ENCODE data around the gene MS4A10. TPM values are rescaled to one million over a fixed set of nuclear protein-coding genes. Genes with fewer than 3 reads are reported as not detected.
A peak's percentile ranks its signal among the peaks of the same experiment; 100 is the strongest.

The MS4A10 gene
- total and polyA plus RNA-seq, 10 of the 15 experiments (the other 5 are each of a cell fraction or from before 2014, with no cell fraction given): not detected

DNA sequence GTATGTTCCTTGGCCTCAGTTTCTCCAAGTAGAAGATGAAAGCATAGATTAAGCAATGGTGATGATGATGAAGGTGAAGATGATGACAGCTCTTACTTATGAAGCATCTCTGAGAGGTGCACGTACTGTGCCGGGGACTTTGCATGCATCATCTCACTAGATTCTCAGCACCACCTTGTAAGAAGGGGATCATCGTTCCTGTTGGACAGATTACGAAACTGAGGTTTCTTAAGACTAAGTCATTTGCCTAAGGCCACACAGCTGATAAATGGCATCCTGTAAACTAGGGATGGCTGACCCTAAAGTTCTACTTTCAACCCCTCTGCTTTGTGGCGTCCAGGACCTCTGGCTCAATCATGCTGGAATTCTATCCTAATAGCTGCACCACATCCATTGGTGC is 19.8 kb upstream of the MS4A10 start (continued):
- TF ChIP-seq NFYB (IDR thresholded peaks at IDR 0.05; ENCODE audit: insufficient read depth, low read depth, low read length) (no peak), MEF2B (IDR thresholded peaks at IDR 0.05; ENCODE audit: partially characterized antibody, poor library complexity, severe bottlenecking) (no peak), ZNF24 (IDR thresholded peaks at IDR 0.05) (no peak), RBBP5 (conservative IDR thresholded peaks at IDR 0.05) (no peak), NR2C2 (IDR thresholded peaks at IDR 0.05; ENCODE audit: borderline replicate concordance, control insufficient read depth, insufficient read length, low read depth) (no peak), TBL1XR1 (IDR thresholded peaks at IDR 0.05; ENCODE audit: low read depth, low read length) (no peak; the same call in 1 of the 2 replicates), TCF3 (IDR thresholded peaks at IDR 0.05; ENCODE audit: borderline replicate concordance, insufficient read depth, low read depth, low read length) (no peak), ZBED1 (IDR thresholded peaks at IDR 0.05; ENCODE audit: borderline replicate concordance) (no peak), STAT1 (conservative IDR thresholded peaks at IDR 0.05) (no peak), GATAD2B (conservative IDR thresholded peaks at IDR 0.05; ENCODE audit: low read depth) (0 out of 2 replicates have a peak, but pooled peaks have one; percentile 15), BHLHE40 (IDR thresholded peaks at IDR 0.05; ENCODE audit: borderline replicate concordance in 1 of 2, low read depth in 2 of 2, low read length in 1 of 2) (no peak), KAT2A (conservative IDR thresholded peaks at IDR 0.05; ENCODE audit: control insufficient read depth, low read depth, low read length) (no peak), CREM (IDR thresholded peaks at IDR 0.05; ENCODE audit: low read depth) (peak; percentile 25; the same call in 1 of the 2 replicates), CHD4 (IDR thresholded peaks at IDR 0.05) (no peak)
- TF ChIP-seq, protein P1, sequence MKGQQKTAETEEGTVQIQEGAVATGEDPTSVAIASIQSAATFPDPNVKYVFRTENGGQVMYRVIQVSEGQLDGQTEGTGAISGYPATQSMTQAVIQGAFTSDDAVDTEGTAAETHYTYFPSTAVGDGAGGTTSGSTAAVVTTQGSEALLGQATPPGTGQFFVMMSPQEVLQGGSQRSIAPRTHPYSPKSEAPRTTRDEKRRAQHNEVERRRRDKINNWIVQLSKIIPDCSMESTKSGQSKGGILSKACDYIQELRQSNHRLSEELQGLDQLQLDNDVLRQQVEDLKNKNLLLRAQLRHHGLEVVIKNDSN (IDR thresholded peaks at IDR 0.05; ENCODE audit: borderline replicate concordance, extremely low read length, insufficient read depth, low read depth, low read length): no peak
- TF ChIP-seq, protein P2, sequence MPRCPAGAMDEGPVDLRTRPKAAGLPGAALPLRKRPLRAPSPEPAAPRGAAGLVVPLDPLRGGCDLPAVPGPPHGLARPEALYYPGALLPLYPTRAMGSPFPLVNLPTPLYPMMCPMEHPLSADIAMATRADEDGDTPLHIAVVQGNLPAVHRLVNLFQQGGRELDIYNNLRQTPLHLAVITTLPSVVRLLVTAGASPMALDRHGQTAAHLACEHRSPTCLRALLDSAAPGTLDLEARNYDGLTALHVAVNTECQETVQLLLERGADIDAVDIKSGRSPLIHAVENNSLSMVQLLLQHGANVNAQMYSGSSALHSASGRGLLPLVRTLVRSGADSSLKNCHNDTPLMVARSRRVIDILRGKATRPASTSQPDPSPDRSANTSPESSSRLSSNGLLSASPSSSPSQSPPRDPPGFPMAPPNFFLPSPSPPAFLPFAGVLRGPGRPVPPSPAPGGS (IDR thresholded peaks at IDR 0.05; ENCODE audit: borderline replicate concordance, insufficient read depth, low read depth, low read length, poor library complexity, severe bottlenecking): no peak
- TF ChIP-seq, protein P3, sequence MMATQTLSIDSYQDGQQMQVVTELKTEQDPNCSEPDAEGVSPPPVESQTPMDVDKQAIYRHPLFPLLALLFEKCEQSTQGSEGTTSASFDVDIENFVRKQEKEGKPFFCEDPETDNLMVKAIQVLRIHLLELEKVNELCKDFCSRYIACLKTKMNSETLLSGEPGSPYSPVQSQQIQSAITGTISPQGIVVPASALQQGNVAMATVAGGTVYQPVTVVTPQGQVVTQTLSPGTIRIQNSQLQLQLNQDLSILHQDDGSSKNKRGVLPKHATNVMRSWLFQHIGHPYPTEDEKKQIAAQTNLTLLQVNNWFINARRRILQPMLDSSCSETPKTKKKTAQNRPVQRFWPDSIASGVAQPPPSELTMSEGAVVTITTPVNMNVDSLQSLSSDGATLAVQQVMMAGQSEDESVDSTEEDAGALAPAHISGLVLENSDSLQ (IDR thresholded peaks at IDR 0.05): no peak
- TF ChIP-seq, protein P4, sequence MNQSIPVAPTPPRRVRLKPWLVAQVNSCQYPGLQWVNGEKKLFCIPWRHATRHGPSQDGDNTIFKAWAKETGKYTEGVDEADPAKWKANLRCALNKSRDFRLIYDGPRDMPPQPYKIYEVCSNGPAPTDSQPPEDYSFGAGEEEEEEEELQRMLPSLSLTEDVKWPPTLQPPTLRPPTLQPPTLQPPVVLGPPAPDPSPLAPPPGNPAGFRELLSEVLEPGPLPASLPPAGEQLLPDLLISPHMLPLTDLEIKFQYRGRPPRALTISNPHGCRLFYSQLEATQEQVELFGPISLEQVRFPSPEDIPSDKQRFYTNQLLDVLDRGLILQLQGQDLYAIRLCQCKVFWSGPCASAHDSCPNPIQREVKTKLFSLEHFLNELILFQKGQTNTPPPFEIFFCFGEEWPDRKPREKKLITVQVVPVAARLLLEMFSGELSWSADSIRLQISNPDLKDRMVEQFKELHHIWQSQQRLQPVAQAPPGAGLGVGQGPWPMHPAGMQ (IDR thresholded peaks at IDR 0.05; ENCODE audit: borderline replicate concordance): no peak
- TF ChIP-seq, protein P5, sequence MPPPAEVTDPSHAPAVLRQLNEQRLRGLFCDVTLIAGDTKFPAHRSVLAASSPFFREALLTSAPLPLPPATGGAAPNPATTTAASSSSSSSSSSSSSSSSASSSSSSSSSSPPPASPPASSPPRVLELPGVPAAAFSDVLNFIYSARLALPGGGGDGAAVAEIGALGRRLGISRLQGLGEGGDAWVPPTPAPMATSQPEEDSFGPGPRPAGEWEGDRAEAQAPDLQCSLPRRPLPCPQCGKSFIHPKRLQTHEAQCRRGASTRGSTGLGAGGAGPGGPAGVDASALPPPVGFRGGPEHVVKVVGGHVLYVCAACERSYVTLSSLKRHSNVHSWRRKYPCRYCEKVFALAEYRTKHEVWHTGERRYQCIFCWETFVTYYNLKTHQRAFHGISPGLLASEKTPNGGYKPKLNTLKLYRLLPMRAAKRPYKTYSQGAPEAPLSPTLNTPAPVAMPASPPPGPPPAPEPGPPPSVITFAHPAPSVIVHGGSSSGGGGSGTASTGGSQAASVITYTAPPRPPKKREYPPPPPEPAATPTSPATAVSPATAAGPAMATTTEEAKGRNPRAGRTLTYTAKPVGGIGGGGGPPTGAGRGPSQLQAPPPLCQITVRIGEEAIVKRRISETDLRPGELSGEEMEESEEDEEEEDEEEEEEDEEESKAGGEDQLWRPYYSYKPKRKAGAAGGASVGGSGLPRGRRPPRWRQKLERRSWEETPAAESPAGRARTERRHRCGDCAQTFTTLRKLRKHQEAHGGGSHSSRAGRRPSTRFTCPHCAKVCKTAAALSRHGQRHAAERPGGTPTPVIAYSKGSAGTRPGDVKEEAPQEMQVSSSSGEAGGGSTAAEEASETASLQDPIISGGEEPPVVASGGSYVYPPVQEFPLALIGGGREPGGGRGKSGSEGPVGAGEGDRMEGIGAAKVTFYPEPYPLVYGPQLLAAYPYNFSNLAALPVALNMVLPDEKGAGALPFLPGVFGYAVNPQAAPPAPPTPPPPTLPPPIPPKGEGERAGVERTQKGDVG (CRISPR knock-in tag; IDR thresholded peaks at IDR 0.05): no peak
- TF ChIP-seq, protein P6, sequence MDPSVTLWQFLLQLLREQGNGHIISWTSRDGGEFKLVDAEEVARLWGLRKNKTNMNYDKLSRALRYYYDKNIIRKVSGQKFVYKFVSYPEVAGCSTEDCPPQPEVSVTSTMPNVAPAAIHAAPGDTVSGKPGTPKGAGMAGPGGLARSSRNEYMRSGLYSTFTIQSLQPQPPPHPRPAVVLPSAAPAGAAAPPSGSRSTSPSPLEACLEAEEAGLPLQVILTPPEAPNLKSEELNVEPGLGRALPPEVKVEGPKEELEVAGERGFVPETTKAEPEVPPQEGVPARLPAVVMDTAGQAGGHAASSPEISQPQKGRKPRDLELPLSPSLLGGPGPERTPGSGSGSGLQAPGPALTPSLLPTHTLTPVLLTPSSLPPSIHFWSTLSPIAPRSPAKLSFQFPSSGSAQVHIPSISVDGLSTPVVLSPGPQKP (IDR thresholded peaks at IDR 0.05; ENCODE audit: low read depth, low read length): no peak
